CD4-positive, alpha-beta T cell treated with Interleukin-12 subunit alpha and Interleukin-12 subunit beta, for 1 hour (primary cell): Measurements from ENCODE around the gene DPP10.

ENCODE experiments used
- DNase-seq: peaks from one replicate; pipeline ENCODE4 v3.0.0-alpha.2; 2020

The DPP10 gene

DNA sequence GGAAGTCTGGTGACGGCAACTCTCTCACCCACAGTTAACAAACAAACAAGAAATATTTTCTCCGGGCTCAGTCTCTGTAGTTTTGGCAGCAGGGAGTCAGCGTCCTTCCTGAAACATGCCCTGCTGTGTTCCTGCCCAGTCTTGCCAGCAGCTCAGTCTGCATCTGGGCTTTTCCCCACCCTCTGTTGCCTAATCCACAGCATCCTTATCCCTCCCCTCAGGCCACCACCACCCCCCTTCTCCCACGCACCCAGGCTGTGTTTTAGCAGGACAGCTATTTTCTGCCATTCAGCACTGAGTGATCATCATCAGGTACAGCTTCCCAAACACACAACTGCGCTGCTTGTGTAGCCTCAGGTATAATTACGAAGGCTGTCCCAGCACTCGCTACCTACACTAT lies 168.2 kb downstream of the DPP10 start:
- no peak for DNase-seq

DNA sequence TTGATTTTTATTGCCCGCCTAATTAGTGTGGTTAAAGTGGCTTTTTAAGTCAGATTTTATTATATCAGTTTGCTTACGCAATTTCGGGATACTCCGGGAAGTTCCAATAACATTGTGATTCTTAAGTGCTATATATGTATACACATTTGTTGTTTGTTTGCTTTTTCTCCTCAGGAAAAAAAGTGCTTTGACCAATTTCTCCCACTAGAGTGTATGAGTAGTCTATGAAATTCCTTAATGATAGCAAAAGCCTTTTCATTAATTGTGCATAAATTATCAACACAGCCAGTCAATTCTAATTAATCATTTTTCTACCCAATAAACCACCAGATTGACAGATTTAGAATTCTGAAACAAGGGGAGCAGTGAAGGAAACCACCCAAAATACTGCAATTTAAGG lies 172.2 kb downstream of the DPP10 start:
- DNase-seq: no peak

DNA sequence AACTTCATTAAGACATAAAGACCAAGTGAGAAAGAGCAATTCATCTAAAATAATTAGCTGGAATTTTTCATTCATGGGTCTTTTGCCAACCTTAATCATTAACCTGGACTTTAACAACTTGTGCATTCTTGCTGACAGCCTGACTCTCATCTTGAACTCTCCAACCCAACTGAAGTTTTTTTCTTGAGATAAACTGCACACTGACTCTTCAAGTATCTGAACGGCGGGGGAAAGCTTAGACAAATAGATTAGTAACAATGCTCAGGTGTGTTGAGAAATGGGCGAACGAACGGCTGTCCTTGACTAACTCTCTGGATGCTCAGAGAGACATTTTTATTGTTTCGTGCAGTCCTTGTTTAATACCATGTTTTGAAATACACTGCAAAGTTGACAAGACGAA lies 186.0 kb downstream of the DPP10 start:
- DNase-seq: no peak

DNA sequence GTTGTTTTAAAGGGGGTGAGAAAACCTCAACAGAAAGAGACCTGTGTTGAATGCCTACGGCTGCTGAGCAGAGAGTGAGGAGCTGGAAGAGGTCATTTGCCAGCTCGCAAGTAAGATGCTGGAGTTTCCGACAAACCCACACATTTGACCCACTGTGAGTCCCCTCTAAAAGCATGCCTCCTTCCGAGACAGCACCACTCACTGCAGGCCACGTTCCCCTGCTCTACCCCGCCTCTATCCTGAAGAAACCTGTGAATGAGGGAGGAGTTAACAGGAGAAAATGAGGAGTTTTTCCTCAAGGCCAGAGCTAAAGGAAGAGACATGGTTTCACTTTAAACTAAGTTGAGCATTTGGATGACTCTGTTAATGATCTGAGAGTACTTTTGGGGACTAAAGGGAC lies 188.7 kb downstream of the DPP10 start:
- DNase-seq: no peak

DNA sequence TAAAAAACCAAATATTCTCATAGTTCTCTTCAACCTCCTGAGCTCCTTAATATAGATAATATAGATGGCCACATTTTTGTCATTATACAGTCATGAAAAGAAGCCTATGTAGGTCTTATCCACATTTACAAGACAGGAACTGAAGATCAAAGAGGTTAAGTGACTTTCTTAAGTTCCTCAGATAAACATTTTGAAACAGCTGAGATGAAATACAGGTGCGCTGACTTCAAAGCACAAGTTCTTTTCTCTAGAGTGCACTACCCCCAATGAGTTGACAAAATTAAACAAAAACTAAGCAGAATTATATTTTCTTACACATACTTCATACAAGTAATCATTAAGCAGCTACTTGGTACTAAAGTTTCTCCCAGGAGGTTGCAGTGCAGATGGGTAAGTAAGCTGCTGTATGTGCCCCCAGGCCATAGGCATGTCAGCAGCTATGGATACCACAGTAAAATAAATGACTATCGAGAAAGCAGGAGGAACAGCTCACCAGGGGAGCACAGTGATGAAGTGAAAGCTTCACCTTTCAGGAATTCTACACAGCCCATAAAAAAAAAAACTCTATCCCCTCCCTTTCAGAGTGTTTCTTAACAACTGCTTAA lies 199.8 kb downstream of the DPP10 start:
- no peak for DNase-seq

DNA sequence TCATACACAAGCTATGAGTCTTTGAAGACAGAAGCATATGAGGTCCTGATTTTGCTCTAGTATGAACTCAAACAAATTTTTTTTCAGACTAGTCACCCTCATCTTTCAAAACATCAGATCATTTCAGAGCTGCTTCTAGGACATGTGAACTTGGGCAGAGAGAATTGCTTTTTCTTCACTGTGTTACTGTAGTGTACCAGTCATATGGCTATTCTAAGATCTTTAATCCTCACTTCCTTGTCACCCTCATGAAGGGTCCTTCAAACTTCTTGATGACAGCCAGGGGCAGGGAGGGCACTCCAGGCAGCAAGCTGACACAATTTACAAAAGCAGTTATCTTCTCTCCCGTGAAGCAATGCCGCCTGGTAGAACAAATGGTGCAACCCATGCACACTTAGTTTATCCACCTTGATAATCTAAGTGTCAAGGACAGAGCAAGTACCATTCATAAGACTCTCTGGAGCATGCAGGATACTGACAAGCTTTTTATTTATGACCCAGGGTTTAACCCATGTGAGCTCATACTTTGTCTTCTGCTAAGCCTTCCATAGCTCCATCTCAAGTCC lies 200.6 kb downstream of the DPP10 start:
- no peak for DNase-seq

DNA sequence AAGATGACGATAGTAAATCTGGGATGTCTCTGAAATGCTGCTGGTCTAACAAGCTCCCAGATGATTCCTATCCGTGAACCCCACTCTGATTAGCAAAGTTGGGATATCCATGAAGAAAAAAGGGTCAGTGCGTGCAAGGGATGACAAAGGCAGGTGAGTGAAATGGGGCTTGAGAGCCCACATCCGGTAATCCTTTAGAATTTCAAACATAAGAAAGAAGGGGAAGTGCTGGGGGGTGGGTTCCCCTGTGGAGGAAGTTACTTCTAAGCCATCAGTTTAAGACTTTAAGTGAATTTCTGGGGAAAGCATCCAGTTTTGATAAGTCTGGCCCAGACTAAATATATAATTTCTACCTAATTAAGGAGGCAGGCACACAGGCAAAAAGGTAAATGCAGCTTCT lies 209.5 kb downstream of the DPP10 start:
- no peak for DNase-seq

DNA sequence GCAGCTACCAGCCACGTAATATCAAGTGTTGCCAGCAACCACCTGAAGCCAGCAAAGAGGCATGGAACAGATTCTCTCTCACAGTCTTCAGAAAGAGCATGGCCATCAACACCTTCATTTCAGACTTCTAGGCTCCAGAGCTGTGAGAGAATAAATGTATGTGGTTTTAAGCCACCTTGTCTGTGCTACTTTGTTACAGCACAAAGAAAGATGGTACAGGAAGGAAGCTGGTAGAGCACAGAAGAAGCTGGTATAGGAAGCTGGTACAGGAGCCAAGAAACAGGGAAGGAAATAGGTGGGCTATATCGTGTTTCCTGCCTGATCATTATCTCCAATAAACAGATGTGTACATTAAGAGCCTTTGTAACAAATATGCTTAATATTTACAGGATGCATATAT lies 217.4 kb downstream of the DPP10 start:
- DNase-seq: no peak

DNA sequence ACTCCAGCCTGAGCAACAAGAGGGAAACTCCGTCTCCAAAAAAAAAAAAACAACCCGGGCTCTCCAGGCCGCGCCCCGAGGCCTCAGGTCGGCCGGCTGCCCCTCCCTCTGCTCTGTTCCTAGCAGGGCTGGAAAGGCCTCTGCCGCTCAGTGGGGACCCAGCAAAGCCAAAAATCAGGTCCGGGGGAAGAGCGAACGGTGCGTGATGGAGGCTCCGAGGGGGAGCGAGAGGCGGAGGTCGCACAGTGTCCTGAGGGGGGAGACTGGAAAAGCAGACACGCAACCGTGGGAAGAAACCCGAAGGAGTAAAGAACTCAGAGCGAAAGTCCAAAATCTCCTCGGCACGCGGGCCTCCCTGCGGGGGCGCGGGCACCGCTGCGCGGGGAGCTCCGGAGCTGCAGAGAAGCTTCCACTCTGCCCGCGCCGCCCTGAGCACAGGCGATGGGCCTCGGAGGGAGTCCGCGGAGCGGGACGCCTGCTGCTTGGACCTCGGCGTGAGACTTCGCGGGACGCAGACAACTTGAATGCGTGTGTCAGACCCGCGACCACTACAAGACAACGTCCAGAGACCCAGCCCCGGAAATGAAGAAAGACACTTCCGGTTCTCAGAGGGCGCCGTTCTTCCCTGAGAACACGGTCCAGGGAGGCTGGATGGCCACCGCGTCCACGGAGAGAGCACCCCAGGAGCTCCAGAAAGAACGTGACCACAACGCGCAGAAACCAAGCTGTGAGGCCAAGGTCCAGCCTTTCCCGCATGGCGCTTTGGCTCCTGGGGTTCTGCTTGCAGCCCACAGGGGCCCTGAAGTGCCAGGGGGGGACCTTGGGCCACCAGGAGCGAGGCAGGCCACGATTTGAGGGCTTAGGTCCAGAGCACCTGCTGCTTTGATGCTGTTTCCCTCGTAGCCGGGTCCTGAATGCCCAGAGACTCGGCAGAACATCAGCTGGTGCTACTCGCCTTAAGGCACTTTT lies 219.8 kb downstream of the DPP10 start:
- no peak for DNase-seq

DNA sequence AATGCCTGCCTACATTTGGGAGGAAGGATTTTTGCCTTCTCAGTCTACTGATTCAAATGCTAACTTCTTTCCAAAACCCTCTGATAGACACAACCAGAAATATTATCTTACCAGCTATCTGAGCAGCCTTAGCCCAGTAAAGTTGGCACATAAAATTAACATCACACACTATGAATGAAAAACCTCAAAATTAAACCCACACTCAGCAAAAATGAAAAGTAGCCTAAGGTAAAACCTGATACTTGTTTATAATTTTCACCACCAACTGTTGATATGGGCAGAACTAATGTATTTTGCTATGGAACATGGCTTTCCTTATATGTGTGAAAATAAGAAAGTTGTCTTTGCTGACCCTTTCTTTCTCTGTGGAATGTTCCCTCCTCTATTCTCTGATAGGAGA lies 226.0 kb downstream of the DPP10 start:
- DNase-seq: no peak

DNA sequence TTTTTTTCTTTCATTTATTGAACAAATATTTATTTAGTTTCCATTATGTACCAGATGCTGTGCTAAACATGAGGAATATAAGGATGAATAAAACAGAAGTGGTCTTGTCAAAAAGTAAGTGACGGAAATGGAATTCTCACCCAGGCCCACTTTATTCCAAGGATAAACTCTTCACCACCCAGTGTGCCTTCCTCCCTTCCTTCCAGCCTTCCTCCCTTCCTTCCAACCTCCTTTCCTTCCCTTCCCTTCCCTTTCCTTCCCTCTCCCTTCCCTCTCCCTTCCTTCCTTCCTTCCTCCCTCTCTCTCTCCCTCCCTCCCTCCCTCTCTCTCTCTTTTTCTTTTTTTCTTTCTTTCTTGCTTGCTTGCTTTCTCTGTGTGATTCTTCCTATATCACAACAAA lies 240.8 kb downstream of the DPP10 start:
- no peak for DNase-seq

DNA sequence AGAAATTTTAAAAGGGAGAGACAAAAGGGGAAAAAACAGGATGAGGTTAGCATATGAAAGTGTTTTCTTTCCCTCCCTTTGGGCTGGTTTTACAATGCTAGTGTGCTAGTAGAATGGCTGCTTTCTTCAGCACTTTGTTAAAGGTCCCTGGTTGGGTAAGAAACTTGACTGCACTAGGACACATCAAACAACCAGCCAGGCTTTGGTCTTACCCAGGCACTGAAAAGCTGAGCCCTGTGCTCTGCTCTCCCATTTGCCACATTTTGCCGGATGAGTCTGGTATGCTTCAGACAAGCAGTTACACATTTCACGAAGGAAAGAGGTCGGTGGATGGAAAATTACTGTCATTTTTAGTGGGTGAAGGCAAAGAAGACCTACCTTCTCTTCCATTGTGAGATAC lies 242.0 kb downstream of the DPP10 start:
- DNase-seq: no peak

DNA sequence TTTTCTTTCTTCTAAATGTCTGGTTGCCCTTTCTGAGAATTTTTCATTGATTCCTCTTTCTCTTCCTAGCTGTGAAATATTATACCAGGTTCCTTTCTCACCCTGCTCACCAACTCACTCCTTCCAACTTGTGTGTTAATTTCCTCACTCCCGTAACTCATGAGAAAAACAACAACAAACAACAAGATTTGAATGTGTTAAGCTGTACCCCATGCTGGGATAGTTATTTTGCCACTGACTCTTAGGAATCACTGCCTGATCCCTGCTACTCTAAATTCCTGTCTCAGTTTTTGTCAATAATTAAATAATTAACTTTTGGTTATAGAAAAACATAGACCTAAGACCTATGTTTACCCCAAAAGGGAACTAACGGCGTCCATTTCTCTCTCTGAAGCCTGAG lies 242.7 kb downstream of the DPP10 start:
- DNase-seq: no peak

DNA sequence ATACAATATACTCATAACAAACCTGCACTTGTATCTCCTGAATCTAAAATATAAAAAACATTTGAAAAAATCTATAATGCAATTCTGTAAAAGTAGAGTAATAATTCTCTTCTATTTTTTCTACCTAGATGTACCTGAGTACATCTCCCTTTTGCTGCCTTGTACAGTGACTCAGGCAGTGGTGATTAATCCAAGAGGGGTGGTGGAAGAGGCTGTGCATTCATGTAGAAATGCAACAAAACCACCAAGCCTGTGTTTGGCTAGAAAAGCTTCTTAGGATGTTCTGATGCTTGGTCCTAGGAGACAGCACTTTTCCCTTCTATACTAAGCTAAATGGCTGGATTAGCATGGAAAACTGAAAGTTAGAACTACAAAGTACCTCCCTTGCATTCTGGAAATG lies 245.8 kb downstream of the DPP10 start:
- no peak for DNase-seq

DNA sequence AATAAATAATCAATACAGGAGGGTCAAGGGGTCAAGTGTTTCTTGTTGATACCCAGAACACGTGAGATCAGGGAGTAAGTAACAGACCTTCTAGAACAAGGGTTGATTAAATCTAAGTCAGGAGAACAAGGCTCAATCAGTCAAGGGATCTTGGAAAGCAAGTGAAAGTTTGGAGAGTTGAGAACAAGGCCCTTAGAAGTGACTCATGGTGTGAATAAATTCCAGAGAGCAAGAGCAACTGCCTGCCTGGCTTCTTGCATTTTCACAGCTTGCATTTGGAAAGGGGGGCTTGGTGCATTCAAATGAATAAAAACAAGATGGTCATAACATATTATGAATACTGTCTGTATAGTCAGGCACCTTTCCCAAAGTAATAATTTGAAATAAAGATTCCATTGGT lies 256.1 kb downstream of the DPP10 start:
- no peak for DNase-seq

DNA sequence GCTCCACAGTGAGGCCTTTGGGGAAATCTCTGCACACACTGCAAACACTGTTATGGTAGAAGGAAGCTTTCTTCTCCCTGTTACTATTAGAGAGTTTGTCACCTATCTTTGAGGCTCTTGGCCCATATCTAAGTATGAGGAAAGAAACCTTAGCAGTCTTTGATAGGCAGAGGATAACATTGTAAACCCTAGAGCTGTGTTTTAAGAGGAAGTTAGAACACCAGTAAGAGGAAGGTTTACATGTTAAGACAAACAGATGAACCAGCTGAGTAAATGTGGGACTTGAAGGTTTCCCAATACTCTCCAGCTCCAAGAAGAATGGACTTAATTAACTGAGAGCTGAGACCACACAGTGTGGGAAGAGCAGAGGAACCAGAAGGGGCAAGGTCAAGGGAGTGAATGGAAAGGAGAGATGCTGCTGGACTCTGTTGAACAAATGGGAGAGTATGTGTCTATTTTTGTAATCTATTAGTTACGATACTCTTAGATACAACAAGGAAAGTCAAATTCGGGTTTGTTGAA lies 257.0 kb downstream of the DPP10 start:
- no peak for DNase-seq

DNA sequence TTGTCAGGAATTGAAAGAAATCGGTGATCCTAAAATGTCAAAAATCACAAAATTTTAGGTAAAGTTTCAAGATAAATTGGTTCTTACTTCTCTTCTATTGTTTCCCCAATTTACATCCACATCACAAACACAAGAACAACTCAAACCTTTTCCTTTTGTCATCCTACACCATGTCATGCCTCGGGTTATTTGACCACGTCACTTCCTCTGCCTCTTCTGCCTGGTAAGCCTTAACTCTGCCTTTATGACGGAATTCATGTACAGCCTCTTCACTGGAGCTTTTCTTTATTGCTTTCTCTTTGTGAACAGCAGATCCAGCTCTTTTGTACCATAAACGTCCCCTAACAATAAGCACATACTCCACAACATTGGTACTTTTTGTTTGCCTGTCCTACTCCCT lies 258.0 kb downstream of the DPP10 start:
- DNase-seq: no peak

DNA sequence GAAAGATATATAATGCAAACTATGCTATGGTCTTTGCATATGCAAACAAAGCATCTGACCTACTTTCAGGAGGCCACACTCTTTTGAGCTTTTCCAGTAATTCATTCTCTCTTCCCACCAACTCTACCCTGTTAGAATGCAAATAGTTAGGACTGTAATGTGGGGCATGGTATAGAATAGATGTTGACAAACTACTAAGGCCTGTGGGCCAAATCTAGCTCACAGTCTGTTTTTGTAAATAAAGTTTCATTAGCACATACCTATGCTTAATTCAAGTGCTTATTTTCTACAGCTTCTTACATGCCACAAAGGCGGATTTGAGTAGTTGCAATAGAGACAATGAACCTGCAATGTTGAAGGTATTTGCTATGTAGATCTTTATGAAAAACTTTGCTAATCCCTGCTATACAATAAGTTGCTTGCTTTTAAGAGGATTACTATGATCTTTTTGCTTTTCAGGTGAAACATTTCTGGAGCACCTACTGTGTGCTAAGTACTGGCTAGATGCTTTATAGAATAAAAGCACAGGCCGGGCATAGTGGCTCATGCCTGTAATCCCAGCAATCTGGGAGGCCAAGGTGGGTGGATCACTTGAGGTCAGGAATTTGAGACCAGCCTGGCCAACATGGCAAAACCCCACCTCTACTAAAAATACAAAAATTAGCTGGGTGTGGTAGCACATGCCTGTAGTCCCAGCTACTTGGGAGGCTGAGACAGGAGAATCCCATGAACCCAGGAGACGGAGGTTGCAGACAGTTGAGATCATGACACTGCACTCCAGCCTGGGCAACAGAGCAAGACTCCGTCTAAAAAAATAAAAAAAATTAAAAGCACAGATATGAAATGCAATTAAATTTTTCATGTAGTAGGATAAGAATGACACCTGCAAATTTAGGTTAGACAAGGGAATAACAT lies 267.8 kb downstream of the DPP10 start:
- no peak for DNase-seq

DNA sequence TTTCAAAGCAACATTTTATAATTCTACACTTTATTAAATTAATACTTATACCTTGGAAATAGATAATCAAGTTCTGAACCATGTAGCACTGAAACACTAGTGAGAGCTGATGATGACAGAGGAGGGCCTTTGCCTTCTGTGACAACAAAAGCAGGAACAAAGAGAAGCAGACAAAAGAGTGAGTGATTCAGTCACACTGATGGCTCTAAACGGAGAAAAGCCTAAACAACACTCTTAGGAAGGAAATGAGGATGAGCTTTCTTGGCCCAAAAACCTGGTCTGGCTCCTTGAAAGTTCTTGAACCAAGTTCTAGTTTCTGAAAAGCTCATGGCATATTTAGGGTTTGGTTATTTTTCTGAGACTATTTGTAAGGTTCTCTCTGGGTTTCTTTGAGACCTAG lies 271.9 kb downstream of the DPP10 start:
- no peak for DNase-seq

DNA sequence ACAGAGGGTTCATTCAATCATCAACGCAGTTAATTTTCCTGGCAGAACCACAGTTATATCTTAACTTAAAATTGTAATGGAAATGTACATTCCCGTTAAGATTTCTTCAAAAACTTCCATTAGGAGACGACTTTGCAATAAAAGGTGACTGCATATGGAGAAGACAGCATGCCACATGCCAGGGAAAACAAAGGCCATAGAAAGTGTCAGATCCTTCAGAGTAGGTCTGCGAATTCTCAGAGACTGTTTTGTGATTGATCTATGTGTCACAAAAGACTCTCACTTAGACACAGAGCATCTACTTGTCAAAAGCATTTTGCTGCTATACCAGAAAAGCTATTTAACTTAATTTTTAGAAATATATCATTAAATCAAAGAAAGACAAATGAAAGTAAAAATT lies 274.6 kb downstream of the DPP10 start:
- DNase-seq: no peak

DNA sequence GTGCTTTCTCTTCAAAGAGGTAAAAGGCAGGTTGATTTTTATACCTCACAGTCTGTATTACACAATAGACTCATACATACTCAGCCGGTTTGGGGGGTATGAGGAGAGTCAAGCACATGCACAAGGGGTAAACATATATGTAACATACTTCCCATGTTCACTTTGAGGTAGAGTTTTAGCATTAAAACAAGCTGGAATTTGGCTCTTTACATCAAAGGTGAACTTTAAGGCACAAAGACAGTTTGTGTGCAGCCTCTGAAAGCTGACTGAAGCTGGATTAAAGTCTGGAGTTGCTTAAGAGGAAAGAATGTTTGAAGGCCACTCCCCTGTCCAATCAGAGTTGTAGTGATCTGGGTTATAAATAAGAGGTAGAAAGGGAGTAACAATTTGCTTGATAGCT lies 282.0 kb downstream of the DPP10 start:
- no peak for DNase-seq

DNA sequence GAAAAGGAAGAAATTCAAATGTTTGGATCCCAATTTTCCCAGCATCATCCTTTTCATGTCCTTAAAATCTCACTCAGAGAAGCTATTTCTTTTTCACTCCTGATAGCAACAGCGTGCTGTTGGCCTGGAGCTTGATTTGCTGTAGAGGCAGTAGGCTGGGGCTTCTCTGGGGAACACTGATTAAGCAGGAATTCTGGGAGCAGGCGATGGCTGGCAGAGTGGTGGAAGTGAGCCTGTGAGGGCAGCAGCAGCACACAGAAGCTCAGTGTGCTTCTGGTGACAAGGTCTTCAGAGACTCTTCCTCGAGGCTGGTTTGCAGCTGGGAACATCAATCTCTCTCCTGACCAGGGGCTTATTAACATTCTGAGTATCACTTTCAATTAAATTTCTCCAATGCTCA lies 284.6 kb downstream of the DPP10 start:
- DNase-seq: no peak

DNA sequence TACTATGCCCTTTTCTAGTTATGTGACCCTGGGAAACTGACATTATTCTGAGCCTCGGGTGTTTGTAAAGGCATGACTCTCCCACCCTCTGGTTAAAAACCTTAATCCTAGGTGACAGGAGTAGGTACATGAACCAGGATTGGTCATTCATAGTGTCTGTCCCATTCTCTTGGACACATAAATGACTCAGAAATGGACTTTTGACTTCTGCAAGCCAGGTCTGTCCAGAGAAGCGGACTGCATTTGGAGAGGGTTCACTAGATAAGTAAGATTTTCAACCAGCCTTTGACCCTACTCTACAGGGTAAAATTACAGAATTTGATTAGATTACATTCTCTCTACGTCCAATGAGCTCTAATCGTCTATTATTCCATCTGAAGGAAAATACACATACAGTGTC lies 285.9 kb downstream of the DPP10 start:
- DNase-seq: no peak
